Panc1 (cell line): ENCODE data around the gene MACROD2. TPM values are rescaled to one million over a fixed set of nuclear protein-coding genes. Genes with fewer than 3 reads are reported as not detected.

Source experiments
- ATAC-seq: fragments of 200-7000 bp; cut with Tn5 transposase; 2 replicates; pipeline ENCODE4 v1.9.1; 2020; ENCODE audit warnings: mild to moderate bottlenecking, moderate library complexity
- BruUV-seq: library from RNA; stranded (reverse); fragments of 400-500 nt; replicated peaks from 2 replicates; lab custom pipeline; 2021; lab: Mats Ljungman, UMichigan
- CTCF ChIA-PET: fragments of 300-600 bp; sonication (Branson Sonifier 250); formaldehyde crosslinking; loops from one replicate; lab custom pipeline; 2022; ENCODE audit warnings: antibody characterized with exemption; lab: Charles Lee
- POLR2A ChIA-PET: fragments of 300-600 bp; sonication (Branson Sonifier 250); formaldehyde crosslinking; loops from one replicate; lab custom pipeline; 2022; ENCODE audit warnings: antibody characterized with exemption; lab: Charles Lee
- DNase-seq: peaks from one replicate; pipeline ENCODE4 v3.0.0-alpha.2; 2010; ENCODE audit warnings: low read depth, low spot score
- H3K27ac ChIP-seq: 2 replicates; pipeline ENCODE4 v1.5.1; 2011; ENCODE audit warnings: mild to moderate bottlenecking, low read length, inconsistent platforms
- H3K27me3 ChIP-seq: fragments of 200-500 bp; sonication (Bioruptor generic); 2 replicates; pipeline ENCODE4 v1.6.0; 2014; ENCODE audit warnings: low read length, inconsistent platforms; ENCODE audit not compliant: control insufficient read depth, insufficient read depth
- H3K36me3 ChIP-seq: fragments of 200-500 bp; sonication (Bioruptor generic); 2 replicates; pipeline ENCODE4 v1.5.1; 2014; ENCODE audit warnings: inconsistent platforms, mild to moderate bottlenecking, low read length, moderate library complexity; ENCODE audit not compliant: control insufficient read depth, insufficient read depth
- H3K4me1 ChIP-seq: 2 replicates; pipeline ENCODE4 v1.5.1; 2011; ENCODE audit warnings: inconsistent platforms, mild to moderate bottlenecking, low read length, moderate library complexity; ENCODE audit not compliant: control insufficient read depth, insufficient read depth
- H3K4me3 ChIP-seq, 2 experiments: 2 replicates each; pipeline ENCODE4 v1.5.1; 2011 to 2012; ENCODE audit warnings: low read depth in 2 of 2, low read length in 2 of 2, mild to moderate bottlenecking in 2 of 2, inconsistent platforms in 1 of 2, moderate library complexity in 1 of 2
- H3K9me3 ChIP-seq: fragments of 200-500 bp; sonication (Bioruptor generic); 2 replicates; pipeline ENCODE4 v1.5.1; 2014; ENCODE audit warnings: low read depth, mild to moderate bottlenecking, inconsistent platforms, low read length, moderate library complexity; ENCODE audit not compliant: control insufficient read depth, insufficient read depth
- CTCF ChIP-seq: fragments of 450-650 bp; IDR thresholded peaks from 2 replicates; pipeline ENCODE4 v1.5.1; 2017; ENCODE audit warnings: mild to moderate bottlenecking
- POLR2AphosphoS5 ChIP-seq: IDR thresholded peaks from 2 replicates; pipeline ENCODE4 v1.6.1; 2012; ENCODE audit warnings: mild to moderate bottlenecking, low read depth, low read length, moderate library complexity
- SIN3A ChIP-seq: IDR thresholded peaks from 2 replicates; pipeline ENCODE4 v1.6.1; 2012; ENCODE audit warnings: low read depth, mild to moderate bottlenecking, low read length, moderate library complexity, borderline replicate concordance; ENCODE audit not compliant: insufficient read depth
- TCF7L2 ChIP-seq: IDR thresholded peaks from 2 replicates; pipeline ENCODE4 v1.6.1; 2011; ENCODE audit warnings: mild to moderate bottlenecking, low read depth, low read length, inconsistent platforms
- in situ Hi-C: cut with HindIII; loops from 2 replicates; pipeline ENCODE4 v1.10.0; 2016; ENCODE audit warnings: low sequenced_read_pairs, low pct_unique_long_range_greater_than_20kb
- intact Hi-C: fragments of 100-400 bp; cut with micrococcal nuclease; formaldehyde crosslinking; loops from one replicate; pipeline ENCODE4 v1.10.0; 2022; ENCODE audit not compliant: unreplicated experiment
- total RNA-seq: library from RNA; stranded (reverse); gene quantifications from one replicate; pipeline ENCODE4 v1.2.1, GENCODE V29; 2021; ENCODE audit not compliant: unreplicated experiment
- TF ChIP-seq, protein P1 (sequence below), 2 experiments: IDR thresholded peaks; 2 replicates each; pipeline ENCODE4 v1.6.1; 2011 to 2012; ENCODE audit warnings: low read depth in 2 of 2, control low read depth in 1 of 2, low read length in 1 of 2, mild to moderate bottlenecking in 1 of 2, moderate library complexity in 1 of 2; ENCODE audit not compliant: insufficient read depth in 1 of 2

MACROD2 gene
- total RNA-seq, 1 experiment from 2014 or later = 1.2 TPM

GRCh38 chr20:14740380-14740779, 745.1 kb downstream of the MACROD2 start:
- ATAC-seq (no peak), DNase-seq (no peak)
- Histone ChIP-seq H3K27me3 (no peaks in the 10 kb centered on the region), H3K27ac (no peak overlapping the region), H3K9me3 (no peaks in the 10 kb centered on the region), H3K36me3 (no peaks in the 10 kb centered on the region), H3K4me1 (no peaks in the 10 kb centered on the region), H3K4me3 (no peak overlapping the region)
- in situ Hi-C loops = no loop called here
- intact Hi-C loops = no loop called here
- TF ChIP-seq POLR2AphosphoS5 (no peak), SIN3A (no peak), CTCF (no peak), TCF7L2 (no peak)
- TF ChIP-seq, protein P1, sequence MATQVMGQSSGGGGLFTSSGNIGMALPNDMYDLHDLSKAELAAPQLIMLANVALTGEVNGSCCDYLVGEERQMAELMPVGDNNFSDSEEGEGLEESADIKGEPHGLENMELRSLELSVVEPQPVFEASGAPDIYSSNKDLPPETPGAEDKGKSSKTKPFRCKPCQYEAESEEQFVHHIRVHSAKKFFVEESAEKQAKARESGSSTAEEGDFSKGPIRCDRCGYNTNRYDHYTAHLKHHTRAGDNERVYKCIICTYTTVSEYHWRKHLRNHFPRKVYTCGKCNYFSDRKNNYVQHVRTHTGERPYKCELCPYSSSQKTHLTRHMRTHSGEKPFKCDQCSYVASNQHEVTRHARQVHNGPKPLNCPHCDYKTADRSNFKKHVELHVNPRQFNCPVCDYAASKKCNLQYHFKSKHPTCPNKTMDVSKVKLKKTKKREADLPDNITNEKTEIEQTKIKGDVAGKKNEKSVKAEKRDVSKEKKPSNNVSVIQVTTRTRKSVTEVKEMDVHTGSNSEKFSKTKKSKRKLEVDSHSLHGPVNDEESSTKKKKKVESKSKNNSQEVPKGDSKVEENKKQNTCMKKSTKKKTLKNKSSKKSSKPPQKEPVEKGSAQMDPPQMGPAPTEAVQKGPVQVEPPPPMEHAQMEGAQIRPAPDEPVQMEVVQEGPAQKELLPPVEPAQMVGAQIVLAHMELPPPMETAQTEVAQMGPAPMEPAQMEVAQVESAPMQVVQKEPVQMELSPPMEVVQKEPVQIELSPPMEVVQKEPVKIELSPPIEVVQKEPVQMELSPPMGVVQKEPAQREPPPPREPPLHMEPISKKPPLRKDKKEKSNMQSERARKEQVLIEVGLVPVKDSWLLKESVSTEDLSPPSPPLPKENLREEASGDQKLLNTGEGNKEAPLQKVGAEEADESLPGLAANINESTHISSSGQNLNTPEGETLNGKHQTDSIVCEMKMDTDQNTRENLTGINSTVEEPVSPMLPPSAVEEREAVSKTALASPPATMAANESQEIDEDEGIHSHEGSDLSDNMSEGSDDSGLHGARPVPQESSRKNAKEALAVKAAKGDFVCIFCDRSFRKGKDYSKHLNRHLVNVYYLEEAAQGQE (IDR thresholded peaks at IDR 0.05; ENCODE audit: insufficient read depth in 1 of 2, low read depth in 2 of 2, low read length in 1 of 2) = no peak
- ChIA-PET CTCF (no interaction called here), POLR2A (no interaction called here)
- no TSS peak for BruUV-seq

DNA sequence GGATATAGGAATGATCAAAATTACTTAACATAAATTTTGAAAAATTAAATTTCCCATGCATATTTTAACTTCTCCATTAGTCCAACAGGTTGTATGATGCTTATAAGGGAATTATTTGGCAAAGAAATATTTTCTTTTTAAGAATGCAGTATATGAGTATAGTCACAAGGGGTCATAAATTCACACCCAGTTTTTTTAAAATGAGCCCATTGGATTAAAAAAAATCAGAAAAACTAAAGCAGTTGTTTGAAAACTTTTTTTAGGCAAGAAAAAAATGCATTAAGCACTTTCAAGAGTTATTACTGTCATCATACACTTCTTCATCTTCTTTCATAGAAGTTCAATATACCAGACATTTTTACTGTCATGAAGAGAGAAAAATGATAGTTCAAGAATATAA, 746.3 kb downstream of the MACROD2 start:
- Histone ChIP-seq H3K4me1 (no peaks in the 10 kb centered on the region), H3K27ac (no peak overlapping the region), H3K4me3 (no peak overlapping the region), H3K36me3 (no peaks in the 10 kb centered on the region), H3K9me3 (no peaks in the 10 kb centered on the region), H3K27me3 (no peaks in the 10 kb centered on the region)
- TF ChIP-seq SIN3A (no peak), TCF7L2 (no peak), CTCF (no peak), POLR2AphosphoS5 (no peak)
- TF ChIP-seq, protein P1 (IDR thresholded peaks at IDR 0.05; ENCODE audit: insufficient read depth in 1 of 2, low read depth in 2 of 2, low read length in 1 of 2) = no peak
- in situ Hi-C loops (no loop called here), intact Hi-C loops (no loop called here)
- no TSS peak for BruUV-seq
- DNase-seq (no peak), ATAC-seq (no peak)
- POLR2A ChIA-PET = no interaction called here
- CTCF ChIA-PET = no interaction called here
